HUES6 (cell line): ENCODE results near the gene MINDY3.
"Not testable (repeated sequence)": the region's sequence is repeated elsewhere in the genome, so short reads cannot be mapped to it uniquely, and the experiment has no call there.

Experiments
- H3K27ac ChIP-seq: 2 replicates; pipeline ENCODE4 v1.7.0; 2013; ENCODE audit warnings: low read depth, mild to moderate bottlenecking, low read length, inconsistent platforms
- H3K27me3 ChIP-seq: 2 replicates; pipeline ENCODE4 v1.6.1; 2013; ENCODE audit warnings: low read length; ENCODE audit not compliant: control insufficient read depth, insufficient read depth
- H3K36me3 ChIP-seq: 2 replicates; pipeline ENCODE4 v1.6.1; 2013; ENCODE audit warnings: low read length; ENCODE audit not compliant: control insufficient read depth, insufficient read depth
- H3K4me1 ChIP-seq: 2 replicates; pipeline ENCODE4 v1.6.1; 2013; ENCODE audit warnings: low read length; ENCODE audit not compliant: control insufficient read depth, insufficient read depth
- H3K4me3 ChIP-seq: 2 replicates; pipeline ENCODE4 v1.5.1; 2013; ENCODE audit warnings: low read depth, low read length
- H3K9ac ChIP-seq: one replicate; pipeline ENCODE4 v1.6.1; 2013; ENCODE audit warnings: mild to moderate bottlenecking, low read length
- H3K9me3 ChIP-seq: 2 replicates; pipeline ENCODE4 v1.6.1; 2013; ENCODE audit warnings: low read depth, low read length; ENCODE audit not compliant: control insufficient read depth, insufficient read depth

MINDY3 gene

DNA sequence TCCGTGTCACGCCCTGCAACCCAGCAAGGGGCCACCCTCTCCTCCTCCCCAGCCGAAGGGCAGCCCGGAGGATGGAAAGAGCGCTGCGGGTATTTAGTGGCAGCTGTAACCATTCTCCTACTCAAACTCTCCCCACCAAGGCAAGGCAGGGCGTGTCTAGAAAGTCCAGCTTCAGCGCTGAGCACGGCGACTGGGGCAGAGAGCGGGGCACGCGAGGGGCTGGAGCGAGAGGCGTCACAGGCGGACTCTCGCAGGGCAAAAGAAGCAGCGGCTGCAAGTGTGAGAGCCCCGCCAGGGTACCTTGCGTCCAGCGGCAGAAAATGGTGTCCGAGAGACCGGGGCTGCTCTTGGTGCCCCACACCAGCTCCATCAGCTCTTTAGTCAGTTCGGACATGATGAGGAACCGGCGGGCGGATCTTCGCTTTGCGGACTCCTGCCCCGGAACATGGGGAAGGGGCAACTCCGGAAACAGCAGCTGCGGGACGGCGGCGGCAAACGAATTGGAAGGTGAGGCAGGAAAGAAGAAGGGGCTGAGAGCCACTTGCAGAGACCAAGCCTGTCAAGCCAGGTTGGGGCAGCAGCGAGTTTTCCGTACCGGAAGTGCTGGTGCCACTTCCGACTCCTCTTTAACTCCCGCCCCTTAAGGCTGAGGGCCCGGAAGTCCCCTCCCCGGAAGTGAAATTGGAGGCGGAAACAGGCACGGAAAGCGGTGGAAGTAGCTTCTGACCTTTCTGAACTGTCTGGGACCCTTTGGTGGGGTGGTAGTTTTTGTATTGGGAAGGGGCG lies at the start of gene MINDY3:
Gene MINDY3, minus strand, starts transcription at position 602 of the 786 bp plus-strand sequence. Its CDS starts 208 bp downstream, at position 394.
- Histone ChIP-seq H3K9me3 (peaks cover 8% of the 10 kb centered on the region; the same call in 1 of the 2 replicates), H3K4me3 (peak within 1 kb of the TSS; percentile 73), H3K36me3 (no peaks in the 10 kb centered on the region), H3K4me1 (peaks cover 6% of the 10 kb centered on the region; the same call in 1 of the 2 replicates), H3K9ac (peak within 1 kb of the TSS; percentile 67), H3K27me3 (peaks cover 29% of the 10 kb centered on the region), H3K27ac (no peak within 1 kb of the TSS)

GRCh38 chr10:15901889-15902288 lies 41.6 kb upstream of the MINDY3 start:
- Histone ChIP-seq H3K9me3 (no peaks in the 10 kb centered on the region), H3K4me1 (no peaks in the 10 kb centered on the region), H3K4me3 (no peak overlapping the region), H3K9ac (no peak overlapping the region), H3K27ac (no peak overlapping the region), H3K36me3 (no peaks in the 10 kb centered on the region), H3K27me3 (no peaks in the 10 kb centered on the region)

DNA sequence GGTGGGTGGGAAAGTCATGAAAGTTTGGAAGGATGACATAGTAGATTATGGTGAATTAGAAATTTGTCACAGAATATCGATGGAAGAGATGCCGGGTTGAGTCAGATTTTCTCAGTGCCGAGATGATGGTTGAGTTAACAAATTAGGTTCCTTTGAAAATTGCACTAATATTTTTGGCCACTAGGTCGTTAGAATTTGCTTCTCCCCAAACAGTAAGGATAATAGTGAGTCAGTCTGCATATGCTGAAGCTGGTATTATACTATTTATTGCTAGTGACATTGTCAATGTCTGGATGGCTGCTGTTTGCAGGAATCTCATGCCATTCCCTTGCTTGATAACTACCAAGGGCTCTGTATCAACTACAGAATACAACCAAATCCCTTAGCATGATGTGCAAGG lies 37.7 kb upstream of the MINDY3 start:
- no peak overlapping the region for H3K4me3 ChIP-seq
- H3K27me3 ChIP-seq: no peaks in the 10 kb centered on the region
- no peaks in the 10 kb centered on the region for H3K4me1 ChIP-seq
- H3K27ac ChIP-seq: no peak overlapping the region
- no peaks in the 10 kb centered on the region for H3K9me3 ChIP-seq
- H3K9ac ChIP-seq: no peak overlapping the region
- no peaks in the 10 kb centered on the region for H3K36me3 ChIP-seq

DNA sequence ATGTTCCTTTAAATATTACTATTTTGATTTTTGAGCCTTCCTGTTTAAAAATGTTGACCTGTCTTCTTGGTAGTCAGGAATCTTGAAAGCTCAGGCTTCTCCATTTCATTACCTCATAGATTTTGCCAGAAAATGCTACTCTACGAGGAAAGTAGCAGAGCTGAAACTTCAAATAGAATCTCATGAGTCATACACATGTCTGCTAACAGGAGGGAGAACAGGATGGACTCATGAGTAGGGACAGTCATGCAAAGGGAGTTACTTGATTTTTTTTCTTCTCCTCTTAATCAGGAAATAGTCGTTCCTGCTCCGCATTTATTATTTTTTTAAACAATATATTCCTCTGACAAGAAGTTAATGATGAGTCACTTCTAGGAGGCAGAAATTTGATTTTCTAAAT lies 37.0 kb upstream of the MINDY3 start:
- no peak overlapping the region for H3K27ac ChIP-seq
- H3K4me1 ChIP-seq: no peaks in the 10 kb centered on the region
- no peaks in the 10 kb centered on the region for H3K9me3 ChIP-seq
- no peaks in the 10 kb centered on the region for H3K36me3 ChIP-seq
- H3K9ac ChIP-seq: no peak overlapping the region
- no peaks in the 10 kb centered on the region for H3K27me3 ChIP-seq
- H3K4me3 ChIP-seq: no peak overlapping the region

DNA sequence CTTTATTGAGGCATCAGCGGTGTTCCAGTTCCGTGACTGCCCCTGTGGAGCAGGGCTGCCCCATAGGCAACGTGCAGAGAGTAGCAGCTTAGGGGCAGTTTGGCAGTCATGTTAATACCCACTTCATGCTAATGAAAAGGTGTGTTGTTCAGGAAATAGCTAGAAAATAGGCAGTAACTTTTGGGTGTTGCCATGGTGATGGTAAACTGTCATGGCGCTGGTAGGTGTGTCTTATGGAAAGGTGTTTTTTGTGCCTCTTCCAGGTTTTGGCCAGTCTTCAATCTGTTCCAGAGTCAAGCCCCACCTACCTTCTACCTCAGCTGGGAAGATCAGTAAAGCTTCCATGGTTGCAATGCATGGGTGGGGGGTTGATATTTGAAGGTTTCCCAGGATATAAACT lies 36.3 kb upstream of the MINDY3 start:
- Histone ChIP-seq H3K4me1 (no peaks in the 10 kb centered on the region), H3K4me3 (no peak overlapping the region), H3K36me3 (no peaks in the 10 kb centered on the region), H3K27ac (no peak overlapping the region), H3K27me3 (no peaks in the 10 kb centered on the region), H3K9me3 (no peaks in the 10 kb centered on the region), H3K9ac (no peak overlapping the region)

DNA sequence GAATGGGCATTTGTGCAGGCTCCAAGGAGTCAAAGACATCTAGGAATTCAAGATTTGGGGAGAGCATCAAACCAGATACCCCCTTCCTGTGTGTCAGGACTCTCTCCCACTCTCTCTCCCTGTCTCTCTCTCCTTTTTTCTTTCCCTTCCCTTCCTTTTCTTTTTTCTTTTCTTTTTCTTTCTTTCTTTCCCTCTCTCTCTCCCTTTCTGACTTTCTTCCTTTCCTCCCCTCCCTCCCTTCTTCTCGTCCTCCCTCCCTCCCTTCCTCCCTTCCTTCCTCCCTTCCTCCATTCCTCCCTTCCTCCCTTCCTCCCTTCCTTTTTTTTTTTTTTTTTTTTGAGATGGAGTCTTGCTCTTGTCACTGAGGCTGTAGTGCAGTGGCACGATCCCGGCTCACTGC lies 24.1 kb upstream of the MINDY3 start:
- no peaks in the 10 kb centered on the region for H3K27me3 ChIP-seq
- H3K36me3 ChIP-seq: no peaks in the 10 kb centered on the region
- H3K4me1 ChIP-seq: peaks cover 4% of the 10 kb centered on the region; the same call in 1 of the 2 replicates
- H3K9me3 ChIP-seq: no peaks in the 10 kb centered on the region
- H3K9ac ChIP-seq: no peak overlapping the region
- no peak overlapping the region for H3K4me3 ChIP-seq
- no peak overlapping the region for H3K27ac ChIP-seq

GRCh38 chr10:15881542-15881941 lies 21.2 kb upstream of the MINDY3 start:
- Histone ChIP-seq H3K27ac (no peak overlapping the region), H3K9ac (no peak overlapping the region), H3K4me1 (peaks cover 12% of the 10 kb centered on the region; the same call in 1 of the 2 replicates), H3K27me3 (no peaks in the 10 kb centered on the region), H3K9me3 (no peaks in the 10 kb centered on the region), H3K4me3 (no peak overlapping the region), H3K36me3 (no peaks in the 10 kb centered on the region)

DNA sequence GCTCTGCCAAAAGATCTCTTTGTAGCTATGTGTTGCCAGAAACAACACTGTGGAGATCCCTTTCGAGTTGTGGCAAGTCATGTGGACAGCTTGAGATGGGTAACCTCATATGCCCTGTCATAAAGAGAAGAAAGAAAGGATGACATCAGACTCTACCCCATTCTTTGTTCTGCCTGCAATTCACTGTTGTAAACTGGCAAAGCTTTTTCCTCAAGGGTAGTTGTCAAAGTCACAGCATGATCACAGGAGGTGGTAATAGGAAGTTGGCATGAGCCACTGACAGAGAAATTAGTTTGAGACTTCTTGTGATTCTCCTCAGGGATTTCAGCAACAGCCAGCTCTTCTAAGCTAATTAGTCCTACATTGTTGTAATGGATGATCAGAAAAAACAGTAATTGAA lies 19.4 kb upstream of the MINDY3 start:
- peaks cover 12% of the 10 kb centered on the region; the same call in 1 of the 2 replicates for H3K4me1 ChIP-seq
- H3K9ac ChIP-seq: no peak overlapping the region
- H3K27me3 ChIP-seq: no peaks in the 10 kb centered on the region
- H3K9me3 ChIP-seq: no peaks in the 10 kb centered on the region
- no peaks in the 10 kb centered on the region for H3K36me3 ChIP-seq
- H3K4me3 ChIP-seq: no peak overlapping the region
- H3K27ac ChIP-seq: no peak overlapping the region

DNA sequence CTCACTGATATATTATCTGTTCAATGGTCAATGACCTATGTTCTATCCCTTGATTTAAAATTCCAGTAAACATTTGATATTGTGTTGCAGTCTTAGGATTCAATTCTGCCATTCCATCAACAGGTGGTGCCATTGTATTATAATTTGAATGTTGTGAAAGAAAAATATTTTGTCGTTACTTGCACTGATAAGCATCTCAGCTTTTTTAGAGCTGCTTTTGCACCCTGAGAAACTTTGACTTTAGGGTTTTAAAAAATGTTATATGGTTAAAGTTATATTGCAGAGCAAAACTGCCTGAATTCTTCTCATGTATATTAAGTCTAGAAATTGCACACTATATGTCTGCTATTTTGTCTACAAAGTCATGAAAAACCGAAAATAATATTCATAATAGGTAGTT lies 18.8 kb upstream of the MINDY3 start:
- Histone ChIP-seq H3K9me3 (no peaks in the 10 kb centered on the region), H3K27ac (no peak overlapping the region), H3K4me3 (no peak overlapping the region), H3K4me1 (peaks cover 12% of the 10 kb centered on the region; the same call in 1 of the 2 replicates), H3K27me3 (no peaks in the 10 kb centered on the region), H3K9ac (no peak overlapping the region), H3K36me3 (no peaks in the 10 kb centered on the region)

DNA sequence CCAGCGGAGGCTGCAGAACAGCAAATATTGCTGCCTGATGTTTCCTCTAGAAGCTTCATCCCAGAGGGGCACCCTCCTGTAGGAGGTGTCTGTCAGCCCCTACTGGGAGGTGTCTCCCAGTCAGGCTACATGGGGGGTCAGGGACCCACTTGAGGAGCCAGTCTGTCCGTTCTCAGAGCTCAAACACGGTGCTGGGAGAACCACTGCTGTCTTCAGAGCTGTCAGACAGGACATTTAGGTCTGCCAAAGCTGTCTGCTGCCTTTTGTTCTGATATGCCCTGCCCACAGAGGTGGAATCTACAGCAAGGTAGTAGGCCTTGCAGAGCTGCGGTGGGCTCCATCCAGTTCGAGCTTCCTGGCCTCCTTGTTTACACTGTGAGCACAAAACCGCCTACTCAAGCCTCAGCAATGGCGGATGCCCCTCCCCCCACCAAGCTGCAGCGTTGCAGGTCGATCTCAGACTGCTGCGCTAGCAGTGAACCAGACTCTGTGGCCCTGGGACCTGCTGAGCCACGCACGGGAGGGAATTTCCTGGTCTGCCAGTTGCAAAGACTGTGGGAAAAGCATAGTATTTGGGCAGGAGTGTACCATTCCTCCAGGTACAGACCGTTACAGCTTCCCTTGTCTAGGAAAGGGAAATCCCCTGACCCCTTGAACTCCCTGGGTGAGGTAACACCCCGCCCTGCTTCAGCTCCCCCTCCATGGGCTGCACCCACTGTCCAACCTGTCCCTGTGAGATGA lies 17.7 kb upstream of the MINDY3 start:
- H3K4me3 ChIP-seq: peak overlapping the region; percentile 43; the same call in 1 of the 2 replicates
- no peaks in the 10 kb centered on the region for H3K27me3 ChIP-seq
- H3K4me1 ChIP-seq: peaks cover 12% of the 10 kb centered on the region; the same call in 1 of the 2 replicates
- no peaks in the 10 kb centered on the region for H3K9me3 ChIP-seq
- no peak overlapping the region for H3K27ac ChIP-seq
- no peak overlapping the region for H3K9ac ChIP-seq
- H3K36me3 ChIP-seq: no peaks in the 10 kb centered on the region

DNA sequence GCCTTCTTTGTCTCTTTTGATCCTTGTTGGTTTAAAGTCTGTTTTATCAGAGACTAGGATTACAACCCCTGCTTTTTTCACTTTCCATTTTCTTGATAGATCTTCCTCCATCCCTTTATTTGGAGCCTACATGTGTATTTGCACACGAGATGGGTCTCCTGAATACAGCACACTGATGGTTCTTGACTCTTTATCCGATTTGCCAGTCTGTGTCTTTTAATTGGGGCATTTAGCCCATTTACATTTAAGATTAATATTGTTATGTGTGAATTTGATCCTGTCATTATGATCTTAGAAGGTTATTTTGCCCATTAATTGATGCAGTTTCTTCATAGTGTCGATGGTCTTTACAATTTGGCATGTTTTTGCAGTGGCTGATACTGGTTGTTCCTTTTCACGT lies 16.0 kb upstream of the MINDY3 start:
- not testable (repeated sequence) for H3K4me3 ChIP-seq, H3K36me3 ChIP-seq, H3K9me3 ChIP-seq, H3K27ac ChIP-seq, H3K27me3 ChIP-seq, H3K9ac ChIP-seq
- peaks cover 12% of the 10 kb centered on the region; the same call in 1 of the 2 replicates for H3K4me1 ChIP-seq
